GM19193 (cell line): ENCODE data around the gene ADAM33.

Experiments used
- POLR2A ChIP-seq: IDR thresholded peaks from 4 replicates; pipeline ENCODE4 v1.6.1; 2011; ENCODE audit not compliant: insufficient read depth, insufficient read length; ENCODE audit errors: extremely low read depth

ADAM33 gene

GRCh38 chr20:3714092-3714491, 32.3 kb upstream of the ADAM33 start:
- no peak for TF ChIP-seq POLR2A

GRCh38 chr20:3712279-3712873, 30.6 kb upstream of the ADAM33 start, which contains the start of gene SIGLEC1:
SIGLEC1 (minus strand) TSS chr20:3712600; CDS start chr20:3707128, 5,472 bp downstream.
- no peak for TF ChIP-seq POLR2A

- TF ChIP-seq POLR2A: no peak
Observed at GRCh38 chr20:3711484-3711941, 29.7 kb upstream of the ADAM33 start.

GRCh38 chr20:3710703-3711483, 29.1 kb upstream of the ADAM33 start:
- TF ChIP-seq POLR2A: no peak

- no peak for TF ChIP-seq POLR2A
Observed at GRCh38 chr20:3710011-3710466, 28.2 kb upstream of the ADAM33 start.

- no peak for TF ChIP-seq POLR2A
Observed at GRCh38 chr20:3707508-3707899, 25.7 kb upstream of the ADAM33 start.

GRCh38 chr20:3706774-3707507, 25.1 kb upstream of the ADAM33 start:
- TF ChIP-seq POLR2A: no peak

- no peak for TF ChIP-seq POLR2A
Observed at GRCh38 chr20:3705970-3706739, 24.3 kb upstream of the ADAM33 start.

GRCh38 chr20:3705491-3705969, 23.7 kb upstream of the ADAM33 start:
- TF ChIP-seq POLR2A: no peak

- no peak for TF ChIP-seq POLR2A
Observed at GRCh38 chr20:3704087-3704486, 22.3 kb upstream of the ADAM33 start.

- no peak for TF ChIP-seq POLR2A
Observed at GRCh38 chr20:3702611-3703391, 21.0 kb upstream of the ADAM33 start.

- no peak for TF ChIP-seq POLR2A
Observed at GRCh38 chr20:3701061-3701998, 19.5 kb upstream of the ADAM33 start.

GRCh38 chr20:3699037-3699436, 17.2 kb upstream of the ADAM33 start:
- no peak for TF ChIP-seq POLR2A
